HG03064 (cell line): ENCODE data around the gene SMPDL3A.

Source experiments
- ATAC-seq: cut with Tn5 transposase; IDR thresholded peaks from one replicate; pipeline ENCODE4 v1.9.1; 2021; ENCODE audit warnings: low read depth; ENCODE audit not compliant: unreplicated experiment

SMPDL3A gene

DNA sequence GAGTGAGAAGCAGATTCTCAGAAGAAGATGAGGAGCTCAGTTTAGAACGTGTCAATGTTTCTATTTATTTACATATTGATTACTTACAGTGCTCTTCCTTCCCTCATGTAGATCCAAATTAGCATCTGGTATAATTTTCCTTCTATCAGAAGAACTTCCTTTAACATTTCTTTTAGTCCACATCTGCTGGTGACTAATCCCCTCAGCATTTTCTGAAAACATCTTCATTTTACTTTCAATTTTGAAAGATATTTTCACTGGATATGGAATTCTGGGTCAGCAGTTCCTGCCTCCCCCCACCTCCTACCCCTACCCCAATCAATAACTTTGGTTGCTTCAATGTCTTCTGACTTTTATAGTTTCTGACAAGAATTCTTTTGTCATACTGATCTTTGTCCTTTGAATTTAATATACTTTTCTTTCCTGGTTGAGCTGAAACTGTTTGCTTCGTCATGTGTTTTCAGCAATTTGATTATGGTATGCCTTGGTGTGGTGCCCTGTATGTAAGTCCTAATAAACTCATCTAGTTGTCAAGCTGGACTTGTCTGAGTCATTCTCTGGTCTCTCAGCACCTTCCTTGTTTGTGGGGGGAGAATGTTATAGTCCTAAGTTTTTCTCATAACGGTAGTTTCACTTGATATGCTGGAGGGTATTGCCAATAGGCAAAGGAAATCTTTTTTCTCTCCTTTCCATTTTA, 57.0 kb downstream of the SMPDL3A start:
- no peak for ATAC-seq

- ATAC-seq = no peak
These were observed 64.4 kb downstream of the SMPDL3A start for GRCh38 chr6:122853259-122853995.
